GM23338 (cell line): Measurements from ENCODE around the gene KLF4. TPM values are rescaled to one million over a fixed set of nuclear protein-coding genes. Genes with fewer than 3 reads are reported as not detected.

Experiments used
- ATAC-seq: fragments of 200-7000 bp; cut with Tn5 transposase; 3 replicates; pipeline ENCODE4 v1.9.1; 2020
- DNase-seq: peaks from one replicate; pipeline ENCODE4 v3.0.0-alpha.2; 2015; ENCODE audit warnings: low spot score
- H2AFZ ChIP-seq: fragments of 200-600 bp; sonication (generic); 2 replicates; pipeline ENCODE4 v1.8.0; 2016; ENCODE audit warnings: antibody characterized with exemption, mild to moderate bottlenecking, moderate library complexity
- H3F3A ChIP-seq: fragments of 200-600 bp; sonication (generic); replicated peaks from 2 replicates; pipeline ENCODE4 v1.8.0; 2017; ENCODE audit warnings: antibody characterized with exemption, mixed run types, low read depth
- H3K27ac ChIP-seq: fragments of 200-600 bp; sonication (generic); 2 replicates; pipeline ENCODE4 v1.6.1; 2016; ENCODE audit warnings: low read depth
- H3K27me3 ChIP-seq: fragments of 200-600 bp; sonication (generic); 2 replicates; pipeline ENCODE4 v1.8.0; 2016; ENCODE audit warnings: mild to moderate bottlenecking, mixed run types, moderate library complexity; ENCODE audit not compliant: insufficient read depth
- H3K36me3 ChIP-seq: fragments of 200-600 bp; sonication (generic); 2 replicates; pipeline ENCODE4 v1.8.0; 2016; ENCODE audit warnings: mild to moderate bottlenecking; ENCODE audit not compliant: insufficient read depth
- H3K4me1 ChIP-seq: fragments of 200-600 bp; sonication (generic); 2 replicates; pipeline ENCODE4 v1.8.0; 2016; ENCODE audit warnings: mild to moderate bottlenecking, moderate library complexity; ENCODE audit not compliant: insufficient read depth
- H3K4me2 ChIP-seq: fragments of 200-600 bp; sonication (generic); 2 replicates; pipeline ENCODE4 v1.7.1; 2017; ENCODE audit warnings: mixed run types
- H3K4me3 ChIP-seq: fragments of 200-600 bp; sonication (generic); 2 replicates; pipeline ENCODE4 v1.6.1; 2016; ENCODE audit warnings: mixed run types
- H3K79me2 ChIP-seq: fragments of 200-600 bp; sonication (generic); replicated peaks from 2 replicates; pipeline ENCODE4 v1.8.0; 2017; ENCODE audit warnings: mild to moderate bottlenecking; ENCODE audit not compliant: insufficient read depth
- H3K9me2 ChIP-seq: fragments of 200-600 bp; sonication (generic); 2 replicates; pipeline ENCODE4 v1.8.0; 2017; ENCODE audit not compliant: insufficient read depth
- H4K20me1 ChIP-seq: fragments of 200-600 bp; sonication (generic); replicated peaks from 2 replicates; pipeline ENCODE4 v1.8.0; 2017; ENCODE audit warnings: mild to moderate bottlenecking; ENCODE audit not compliant: insufficient read depth
- H3K27ac Mint-ChIP-seq: 2 replicates; pipeline ENCODE4 v1.8.0; 2020; ENCODE audit warnings: inconsistent platforms, mild to moderate bottlenecking, moderate library complexity, mixed read lengths
- H3K27me3 Mint-ChIP-seq: 3 replicates; pipeline ENCODE4 v1.8.0; 2022; ENCODE audit warnings: low read depth, mild to moderate bottlenecking, moderate library complexity, mixed read lengths, inconsistent platforms; ENCODE audit not compliant: insufficient read depth, poor library complexity
- H3K36me3 Mint-ChIP-seq: 3 replicates; pipeline ENCODE4 v1.8.0; 2021; ENCODE audit warnings: low read depth, mild to moderate bottlenecking, inconsistent platforms, moderate library complexity, mixed read lengths
- H3K4me1 Mint-ChIP-seq: 3 replicates; pipeline ENCODE4 v1.8.0; 2020; ENCODE audit warnings: mild to moderate bottlenecking, inconsistent platforms, mixed read lengths
- H3K4me3 Mint-ChIP-seq: 3 replicates; pipeline ENCODE4 v1.8.0; 2021; ENCODE audit warnings: moderate library complexity, mild to moderate bottlenecking, inconsistent platforms, mixed read lengths
- H3K9me3 Mint-ChIP-seq: 3 replicates; pipeline ENCODE4 v1.8.0; 2020; ENCODE audit warnings: moderate library complexity, mild to moderate bottlenecking, inconsistent platforms, mixed read lengths
- NANOG ChIP-seq: IDR thresholded peaks from 2 replicates; pipeline ENCODE4 v1.6.1; 2016; ENCODE audit warnings: antibody characterized with exemption, borderline replicate concordance
- POLR2AphosphoS5 ChIP-seq: IDR thresholded peaks from 2 replicates; pipeline ENCODE4 v1.6.1; 2016; ENCODE audit warnings: antibody characterized with exemption, low read depth
- ZNF114 ChIP-seq: fragments of 250-450 bp; sonication (Bioruptor Pico); IDR thresholded peaks from 2 replicates; pipeline ENCODE4 v1.5.0; 2020; ENCODE audit warnings: mild to moderate bottlenecking, moderate library complexity
- ZNF462 ChIP-seq: fragments of 250-450 bp; sonication (Bioruptor Pico); IDR thresholded peaks from 2 replicates; pipeline ENCODE4 v1.5.0; 2020; ENCODE audit warnings: mild to moderate bottlenecking, moderate library complexity
- polyA plus RNA-seq: library from polyadenylated mRNA; unstranded; fragments of >200 nt; fragmentation: Nextera tagmentation; extraction: Ambion mirVana; gene quantifications from 2 replicates; pipeline ENCODE4 v1.2.1, GENCODE V29; 2016
- total RNA-seq: library from RNA; depleted of rRNA; stranded (reverse); fragments of >200 nt; shearing (Covaris generic); gene quantifications from 2 replicates; pipeline ENCODE4 v1.2.3, GENCODE V29; 2014
- TF ChIP-seq, protein P1 (sequence below): IDR thresholded peaks from 2 replicates; pipeline ENCODE4 v1.6.1; 2016; ENCODE audit warnings: antibody characterized with exemption

The KLF4 gene
- total and polyA plus RNA-seq, 2 experiments from 2014 or later: 8.3 to 29.8 TPM

GRCh38 chr9:107443786-107444185, 45.8 kb downstream of the KLF4 start:
- H3K4me3 ChIP-seq: no peak overlapping the region
- H3K27me3 ChIP-seq: no peaks in the 10 kb centered on the region
- H3K9me3 Mint-ChIP-seq: no peaks in the 10 kb centered on the region
- peaks cover 8% of the 10 kb centered on the region for H3K27me3 Mint-ChIP-seq
- H3K36me3 Mint-ChIP-seq: no peaks in the 10 kb centered on the region; the same call in 2 of the 3 replicates
- peaks cover 11% of the 10 kb centered on the region for H3K4me1 ChIP-seq
- H3K27ac ChIP-seq: no peak overlapping the region
- H3K4me2 ChIP-seq: no peak overlapping the region
- DNase-seq (no peak), ATAC-seq (no peak)
- H3K9me2 ChIP-seq: no peaks in the 10 kb centered on the region
- H3F3A ChIP-seq: 0 out of 2 replicates have a peak, but pooled peaks cover 3% of the 10 kb centered on the region
- H3K4me3 Mint-ChIP-seq: no peak overlapping the region
- H3K4me1 Mint-ChIP-seq: peaks cover 6% of the 10 kb centered on the region
- no peaks in the 10 kb centered on the region; the same call in 1 of the 2 replicates for H3K36me3 ChIP-seq
- no peak for TF ChIP-seq POLR2AphosphoS5
- H3K79me2 ChIP-seq: no peaks in the 10 kb centered on the region
- H3K27ac Mint-ChIP-seq: no peak overlapping the region
- no peaks in the 10 kb centered on the region for H4K20me1 ChIP-seq
- H2AFZ ChIP-seq: no peak overlapping the region

DNA sequence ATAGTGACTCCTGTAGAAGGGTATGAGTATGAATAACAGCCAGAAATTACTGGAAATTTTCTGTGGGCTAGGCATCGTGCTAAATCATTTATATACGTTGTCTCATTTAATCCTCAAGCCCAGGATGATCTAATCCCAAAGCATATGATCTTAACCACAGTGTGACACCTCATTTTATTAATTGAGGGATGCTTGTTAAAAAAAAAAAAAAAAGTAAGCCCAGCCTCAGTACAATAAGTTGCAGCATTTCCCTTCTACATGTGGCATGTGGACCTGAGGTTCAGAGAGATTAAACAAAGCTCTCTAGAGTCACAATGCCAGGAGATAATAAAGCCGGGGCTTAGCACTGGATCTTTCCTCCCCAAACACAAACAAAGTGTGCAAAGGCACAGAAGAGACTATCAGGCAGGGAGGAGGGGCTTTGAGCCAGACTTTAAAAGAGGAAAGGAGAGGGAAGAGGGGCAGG, 49.5 kb downstream of the KLF4 start:
- Mint-ChIP-seq H3K4me1 (peaks cover 17% of the 10 kb centered on the region), H3K27me3 (peaks cover 4% of the 10 kb centered on the region), H3K36me3 (no peaks in the 10 kb centered on the region), H3K4me3 (no peak overlapping the region), H3K27ac (no peak overlapping the region), H3K9me3 (no peaks in the 10 kb centered on the region)
- peak overlapping the region; percentile 81; the same call in 1 of the 2 replicates for H2AFZ ChIP-seq
- no peak overlapping the region for H3K27ac ChIP-seq
- H3K36me3 ChIP-seq: no peaks in the 10 kb centered on the region; the same call in 1 of the 2 replicates
- H3K4me3 ChIP-seq: no peak overlapping the region
- DNase-seq (no peak), ATAC-seq (no peak)
- TF ChIP-seq, protein P1, sequence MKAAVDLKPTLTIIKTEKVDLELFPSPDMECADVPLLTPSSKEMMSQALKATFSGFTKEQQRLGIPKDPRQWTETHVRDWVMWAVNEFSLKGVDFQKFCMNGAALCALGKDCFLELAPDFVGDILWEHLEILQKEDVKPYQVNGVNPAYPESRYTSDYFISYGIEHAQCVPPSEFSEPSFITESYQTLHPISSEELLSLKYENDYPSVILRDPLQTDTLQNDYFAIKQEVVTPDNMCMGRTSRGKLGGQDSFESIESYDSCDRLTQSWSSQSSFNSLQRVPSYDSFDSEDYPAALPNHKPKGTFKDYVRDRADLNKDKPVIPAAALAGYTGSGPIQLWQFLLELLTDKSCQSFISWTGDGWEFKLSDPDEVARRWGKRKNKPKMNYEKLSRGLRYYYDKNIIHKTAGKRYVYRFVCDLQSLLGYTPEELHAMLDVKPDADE: no peak
- no peak for TF ChIP-seq ZNF114 (CRISPR knock-in tag)
- no peaks in the 10 kb centered on the region for H4K20me1 ChIP-seq
- H3F3A ChIP-seq: 0 out of 2 replicates have a peak, but pooled peaks cover 3% of the 10 kb centered on the region
- H3K27me3 ChIP-seq: no peaks in the 10 kb centered on the region
- H3K9me2 ChIP-seq: no peaks in the 10 kb centered on the region
- H3K79me2 ChIP-seq: no peaks in the 10 kb centered on the region
- peaks cover 13% of the 10 kb centered on the region for H3K4me1 ChIP-seq
- peak overlapping the region; percentile 38; the same call in 1 of the 2 replicates for H3K4me2 ChIP-seq

GRCh38 chr9:107438211-107439031, 51.1 kb downstream of the KLF4 start:
- H3K9me3 Mint-ChIP-seq: no peaks in the 10 kb centered on the region
- DNase-seq (peak; percentile 91), ATAC-seq (peak; percentile 99)
- no peak overlapping the region; the same call in 1 of the 2 replicates for H3K4me2 ChIP-seq
- H3K27ac ChIP-seq: peak overlapping the region; percentile 88
- no peaks in the 10 kb centered on the region for H3K27me3 ChIP-seq
- H3K9me2 ChIP-seq: no peaks in the 10 kb centered on the region
- H3K36me3 ChIP-seq: no peaks in the 10 kb centered on the region; the same call in 1 of the 2 replicates
- no peak overlapping the region; the same call in 2 of the 3 replicates for H3K4me3 Mint-ChIP-seq
- TF ChIP-seq NANOG: no peak; the same call in 1 of the 2 replicates
- peak; percentile 16; the same call in 1 of the 2 replicates for TF ChIP-seq ZNF462 (CRISPR knock-in tag)
- H3F3A ChIP-seq: 0 out of 2 replicates have a peak, but pooled peaks cover 3% of the 10 kb centered on the region
- H3K27ac Mint-ChIP-seq: peak overlapping the region; percentile 77; the same call in 1 of the 2 replicates
- peaks cover 13% of the 10 kb centered on the region for H3K4me1 ChIP-seq
- H3K4me1 Mint-ChIP-seq: peaks cover 17% of the 10 kb centered on the region
- no peak overlapping the region for H2AFZ ChIP-seq
- H3K4me3 ChIP-seq: no peak overlapping the region
- no peaks in the 10 kb centered on the region for H3K79me2 ChIP-seq
- H3K27me3 Mint-ChIP-seq: peaks cover 4% of the 10 kb centered on the region
- H4K20me1 ChIP-seq: no peaks in the 10 kb centered on the region
- H3K36me3 Mint-ChIP-seq: no peaks in the 10 kb centered on the region
